NK-92 treated with Interleukin-12 subunit alpha and Interleukin-12 subunit beta, amount 100 ng/mL, for 24 hours (cell line): ENCODE data around the gene OR1S2.
"Not testable (repeated sequence)": the region's sequence is repeated elsewhere in the genome, so short reads cannot be mapped to it uniquely, and the experiment has no call there.

Experiments used
- DNase-seq: peaks from one replicate; lab custom pipeline; 2025; lab: John Stamatoyannopoulos, UW

OR1S2 gene, protein sequence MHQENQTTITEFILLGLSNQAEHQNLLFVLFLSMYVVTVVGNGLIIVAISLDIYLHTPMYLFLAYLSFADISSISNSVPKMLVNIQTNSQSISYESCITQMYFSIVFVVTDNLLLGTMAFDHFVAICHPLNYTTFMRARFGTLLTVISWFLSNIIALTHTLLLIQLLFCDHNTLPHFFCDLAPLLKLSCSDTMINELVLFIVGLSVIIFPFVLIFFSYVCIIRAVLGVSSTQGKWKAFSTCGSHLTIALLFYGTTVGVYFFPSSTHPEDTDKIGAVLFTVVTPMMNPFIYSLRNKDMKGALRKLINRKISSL

DNA sequence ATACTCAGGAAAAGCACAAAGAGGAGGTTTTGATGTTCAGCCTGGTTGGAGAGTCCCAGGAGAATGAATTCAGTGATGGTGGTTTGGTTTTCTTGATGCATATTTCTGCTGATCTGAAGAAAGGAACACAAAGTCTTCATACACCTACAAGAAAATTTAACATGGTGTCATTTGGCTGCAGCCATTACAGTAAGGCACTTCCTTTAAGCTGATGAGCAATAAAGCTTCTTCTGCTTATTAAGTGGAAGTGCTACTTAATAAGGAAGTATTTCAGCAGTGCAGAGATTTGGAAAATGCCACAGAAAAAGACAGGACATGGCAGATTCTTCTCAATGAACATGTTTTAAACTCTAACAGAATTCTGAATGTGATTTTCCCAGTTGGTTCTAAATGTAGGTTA, at the start of gene OR1S2:
OR1S2 (minus strand) TSS at position 101 of the 400 bp plus-strand sequence; CDS start at position 101, 0 bp downstream.
- no peak for DNase-seq

DNA sequence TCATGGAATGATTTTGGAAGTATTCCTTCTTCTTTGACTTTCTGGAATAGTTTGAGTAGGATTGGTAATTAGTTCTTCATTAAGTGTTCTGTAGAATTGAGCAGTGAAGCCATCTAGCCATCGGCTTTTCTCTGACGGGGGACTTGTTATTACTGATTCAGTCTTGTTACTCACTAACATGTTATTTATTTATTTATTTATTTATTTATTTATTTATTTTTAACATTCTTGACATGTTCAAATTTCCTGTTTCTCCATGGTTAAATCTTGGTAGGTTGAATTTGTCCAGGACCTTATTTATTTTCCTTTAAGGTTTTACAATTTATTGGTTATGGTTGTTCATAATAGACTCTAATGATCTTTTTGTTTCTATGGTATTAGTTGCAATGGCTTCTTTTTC, 40.0 kb upstream of the OR1S2 start:
- DNase-seq: no peak

DNA sequence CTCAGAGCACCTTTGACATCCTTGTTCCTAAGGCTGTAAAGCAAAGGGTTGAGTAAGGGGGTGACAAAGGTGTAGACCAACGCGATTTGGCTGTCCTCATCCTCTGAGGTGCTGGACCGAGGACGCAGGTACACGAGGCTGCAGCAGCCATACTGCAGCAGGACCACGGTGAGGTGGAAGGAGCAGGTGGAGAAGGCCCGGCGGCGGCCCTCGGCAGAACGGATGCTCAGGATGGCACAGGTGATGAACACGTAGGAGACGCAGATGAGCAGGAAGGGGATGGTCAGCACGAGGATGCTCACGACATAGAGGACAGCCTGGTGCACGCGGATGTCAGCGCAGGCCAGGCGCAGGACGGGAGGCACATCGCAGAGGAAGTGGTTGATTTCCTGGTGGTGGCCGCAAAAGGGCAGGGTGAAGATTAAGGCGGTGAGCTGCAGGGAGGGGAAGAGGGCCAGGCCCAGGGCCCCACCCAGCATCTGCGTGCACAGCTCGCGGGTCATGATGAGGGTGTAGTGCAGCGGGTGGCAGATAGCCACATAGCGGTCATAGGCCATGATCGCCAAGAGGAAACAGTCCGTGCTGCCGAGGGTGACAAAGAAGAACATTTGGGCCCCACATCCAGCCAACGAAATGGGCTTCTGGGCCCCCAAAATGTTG, 24.1 kb upstream of the OR1S2 start:
- no peak for DNase-seq

DNA sequence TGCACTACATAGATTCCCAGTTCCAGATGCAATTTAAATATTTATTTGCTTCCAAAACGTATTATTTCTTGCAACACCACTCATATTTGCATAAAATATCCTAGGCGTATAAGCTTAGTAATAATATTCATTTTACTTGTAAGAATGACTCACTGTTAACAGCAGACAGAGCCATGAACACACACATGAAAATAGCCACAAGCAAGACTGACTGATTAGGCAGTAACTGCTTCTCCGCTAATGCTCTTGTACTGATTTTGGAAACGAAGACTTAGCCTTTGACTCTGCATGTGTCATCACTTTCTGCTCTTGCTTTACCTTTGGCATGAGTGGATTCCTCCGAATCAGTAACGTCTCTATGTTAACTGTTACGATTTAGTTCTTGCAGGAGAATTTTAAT, 18.8 kb upstream of the OR1S2 start:
- DNase-seq: no peak

DNA sequence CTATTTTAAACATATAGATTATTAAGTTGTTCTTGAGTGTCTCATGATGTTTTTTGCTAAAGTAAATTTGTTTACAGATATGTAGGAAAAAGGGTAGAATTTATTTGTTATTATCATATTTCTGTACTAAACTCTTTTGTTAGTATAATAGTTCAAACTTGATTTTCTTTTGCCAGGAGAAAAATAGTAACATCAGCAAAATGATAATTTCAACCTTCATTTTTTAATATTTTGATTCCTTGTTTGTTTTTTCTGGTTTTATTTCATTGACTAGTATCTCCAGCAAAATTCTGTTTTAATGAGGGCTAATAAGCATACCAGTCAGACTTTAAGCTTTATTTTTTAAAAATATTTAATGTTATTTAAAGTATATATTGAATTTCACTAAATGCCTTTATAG, 12.5 kb upstream of the OR1S2 start:
- no peak for DNase-seq

DNA sequence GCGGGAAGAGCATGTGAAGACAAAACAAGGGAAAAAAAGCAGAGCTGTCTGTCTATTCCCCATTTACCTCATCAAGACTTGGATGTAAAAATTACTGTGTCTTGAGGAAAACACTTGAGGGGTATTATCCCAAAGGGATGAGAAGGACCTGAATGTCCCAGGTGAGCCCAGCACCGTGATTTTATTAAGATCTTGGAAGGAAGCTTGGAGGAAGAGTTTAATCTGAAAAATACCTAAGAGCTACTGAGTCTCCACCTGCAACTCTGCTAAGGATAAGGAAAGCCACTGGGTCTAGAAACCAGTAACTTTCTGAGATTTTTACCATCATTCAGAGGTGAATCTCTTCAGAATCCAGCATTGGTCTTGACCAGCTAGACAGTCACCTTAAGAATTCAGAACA, 8.5 kb upstream of the OR1S2 start, which contains the start of gene OR1S1:
OR1S1 (plus strand) TSS at position 301 of the 400 bp plus-strand sequence.
- not testable (repeated sequence) for DNase-seq

DNA sequence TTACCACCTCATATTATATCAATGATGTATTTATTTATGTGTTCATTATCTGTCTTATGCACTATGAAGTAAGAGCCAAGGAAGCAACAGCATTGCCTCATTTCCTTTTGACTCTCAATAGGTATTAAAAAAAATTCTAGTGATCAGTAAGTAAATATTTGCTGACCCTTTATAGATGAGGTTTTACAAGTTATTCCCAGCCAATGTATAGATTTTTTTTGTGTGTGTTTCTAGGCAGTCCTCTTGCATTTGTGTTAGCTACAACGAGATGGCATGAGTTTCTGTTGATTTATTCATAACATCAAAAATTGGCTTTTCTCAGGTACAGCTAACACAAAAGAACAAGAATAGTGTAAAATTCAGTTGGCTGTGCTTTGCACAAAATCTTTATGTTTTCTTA, 4.7 kb downstream of the OR1S2 start:
- no peak for DNase-seq

DNA sequence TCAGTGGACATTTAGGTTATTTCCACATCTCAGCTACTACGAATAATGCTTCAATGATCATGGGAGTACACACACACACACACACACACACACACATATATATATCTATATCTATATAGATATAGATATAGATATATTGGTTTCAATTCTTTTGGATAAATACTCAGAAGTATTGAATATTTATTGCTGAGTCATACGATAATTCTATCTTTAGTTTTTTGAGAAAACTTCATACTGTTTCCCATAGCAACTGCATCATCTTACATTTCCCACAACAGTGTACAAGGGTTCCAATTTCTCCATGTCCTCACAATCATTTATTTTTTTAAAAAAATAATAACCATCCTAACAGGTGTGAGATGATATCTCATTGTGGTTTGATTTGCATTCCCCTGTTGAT, 8.0 kb downstream of the OR1S2 start:
- DNase-seq: no peak

DNA sequence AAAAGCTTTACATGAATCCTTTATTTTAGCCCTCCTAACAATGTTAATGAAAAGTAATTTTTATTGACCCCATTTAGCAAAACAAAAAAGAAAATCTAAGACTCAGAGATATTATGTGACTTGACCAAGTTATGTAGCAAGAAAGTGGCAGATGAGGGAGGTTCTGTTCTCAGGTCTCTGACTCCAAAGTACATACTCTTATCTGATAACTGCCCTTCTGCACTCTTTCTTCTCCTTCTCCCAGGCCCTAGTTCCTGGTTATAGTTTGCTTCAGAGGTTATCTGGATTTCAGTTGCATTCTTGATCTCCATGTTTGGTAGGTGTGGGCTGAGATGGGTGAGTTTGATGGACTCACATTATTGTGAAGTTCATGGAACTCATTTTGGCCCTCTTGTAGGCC, 10.6 kb downstream of the OR1S2 start:
- no peak for DNase-seq

DNA sequence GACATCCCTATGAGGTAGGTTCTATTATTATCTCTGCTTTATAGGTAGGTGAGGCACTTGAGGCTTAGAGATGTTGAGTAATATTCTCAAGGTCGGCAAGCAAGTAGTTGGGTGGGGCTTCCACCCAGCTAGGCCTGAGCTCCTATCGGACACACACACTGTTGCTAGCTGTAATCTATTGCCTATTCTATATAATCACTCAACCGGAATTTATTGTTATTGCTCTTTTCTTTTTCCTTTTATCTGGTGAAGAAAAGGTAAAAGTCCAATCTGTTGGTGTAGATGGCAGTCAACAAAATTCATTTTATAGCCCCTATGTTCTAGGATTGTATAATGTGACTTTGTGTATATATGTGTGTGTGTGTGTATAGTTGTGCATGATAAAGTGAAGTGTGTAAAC, 11.7 kb downstream of the OR1S2 start:
- no peak for DNase-seq

DNA sequence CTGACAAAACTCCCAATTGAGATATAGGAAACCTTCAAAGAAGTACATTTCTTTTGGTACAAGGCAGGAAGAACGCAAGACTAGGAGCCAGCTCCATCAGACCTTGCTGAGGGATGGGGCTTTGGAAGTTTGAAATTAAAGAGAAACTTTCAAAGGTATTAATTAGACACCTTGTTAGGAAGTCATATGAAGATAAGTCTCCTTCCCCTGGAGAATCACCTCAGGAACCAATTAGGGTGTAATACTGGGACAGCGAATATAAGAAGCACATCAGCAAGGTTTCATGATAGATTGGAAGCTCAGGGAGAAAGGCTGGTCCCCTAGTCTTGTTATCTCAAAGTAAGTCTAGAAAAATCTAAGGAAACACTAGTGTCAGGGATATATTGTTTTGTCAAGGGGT, 15.2 kb downstream of the OR1S2 start, which contains the start of gene OR9Q2:
OR9Q2 (plus strand) TSS at position 301 of the 400 bp plus-strand sequence. CDS start 1,421 bp downstream, outside the sequence.
- DNase-seq: no peak

DNA sequence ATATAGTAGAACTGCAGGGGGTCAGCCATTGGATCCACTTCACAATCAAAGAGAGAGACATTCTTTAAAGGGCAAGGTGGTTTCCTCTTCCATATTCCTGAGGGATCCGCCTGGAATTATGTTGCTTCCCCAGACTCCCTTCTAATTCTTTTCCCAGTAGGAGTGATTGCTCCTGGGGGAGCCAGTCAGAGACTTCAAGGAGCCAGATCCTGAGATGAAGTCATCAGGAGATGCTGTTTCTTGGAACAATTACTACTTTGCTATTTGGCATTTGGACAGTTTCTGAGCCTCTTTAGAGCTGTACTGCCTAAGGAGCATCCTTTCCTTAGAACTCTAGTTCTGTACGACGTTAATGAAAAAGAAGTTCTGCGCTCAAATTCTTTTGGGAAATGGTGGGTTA, 17.0 kb downstream of the OR1S2 start:
- DNase-seq: no peak

DNA sequence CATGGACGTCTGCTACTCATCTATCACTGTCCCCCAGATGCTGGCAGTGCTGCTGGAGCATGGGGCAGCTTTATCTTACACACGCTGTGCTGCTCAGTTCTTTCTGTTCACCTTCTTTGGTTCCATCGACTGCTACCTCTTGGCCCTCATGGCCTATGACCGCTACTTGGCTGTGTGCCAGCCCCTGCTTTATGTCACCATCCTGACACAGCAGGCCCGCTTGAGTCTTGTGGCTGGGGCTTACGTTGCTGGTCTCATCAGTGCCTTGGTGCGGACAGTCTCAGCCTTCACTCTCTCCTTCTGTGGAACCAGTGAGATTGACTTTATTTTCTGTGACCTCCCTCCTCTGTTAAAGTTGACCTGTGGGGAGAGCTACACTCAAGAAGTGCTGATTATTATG, 24.3 kb downstream of the OR1S2 start:
- no peak for DNase-seq

DNA sequence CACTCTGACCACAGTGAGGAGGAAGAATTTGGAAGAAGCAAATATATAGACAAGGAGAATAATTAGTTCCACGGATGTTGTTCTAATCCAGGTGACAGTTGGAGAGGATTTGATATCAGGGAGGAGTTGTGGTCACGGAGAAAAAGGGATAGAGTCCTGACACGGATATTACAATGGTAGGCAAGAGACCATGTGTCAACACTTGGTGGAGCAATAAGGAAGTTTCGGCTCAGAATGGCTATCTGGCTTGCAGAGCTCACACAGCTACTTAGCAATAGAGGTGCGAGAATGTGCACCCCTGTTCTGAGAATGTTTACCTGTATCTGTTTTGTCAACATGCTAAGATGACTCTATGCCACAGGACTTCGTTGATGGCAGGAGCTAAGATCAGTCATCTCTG, 25.5 kb downstream of the OR1S2 start:
- no peak for DNase-seq

DNA sequence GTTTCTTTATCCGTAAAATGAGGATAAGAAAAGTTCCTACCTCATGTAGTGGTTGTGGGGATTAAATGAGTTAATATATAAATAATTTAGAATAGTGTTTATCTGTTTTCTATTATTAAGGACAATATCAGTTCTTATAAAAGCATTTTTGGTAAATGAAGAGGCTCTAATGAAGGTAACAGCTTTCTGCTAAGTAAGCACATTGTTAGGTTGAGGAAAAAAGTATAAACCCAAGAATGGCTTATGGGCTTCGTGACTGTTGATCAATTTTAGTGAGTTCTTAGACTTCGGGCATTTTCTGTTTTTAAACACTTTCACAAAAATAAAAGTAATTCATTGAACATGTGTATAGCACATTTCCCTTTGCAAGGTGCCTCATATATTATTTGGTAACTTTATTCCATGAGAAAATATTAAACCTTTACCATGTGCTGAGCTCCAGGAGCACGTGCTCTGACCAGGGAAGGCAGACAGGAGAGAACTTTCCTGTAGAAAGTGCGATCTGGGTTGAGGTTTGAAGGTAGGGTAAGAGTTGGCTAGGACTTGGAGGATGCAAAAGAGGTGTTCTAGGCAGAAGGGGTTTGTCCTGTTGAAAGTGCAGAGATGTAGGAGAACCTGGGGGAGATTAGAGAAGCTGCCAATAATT, 26.4 kb downstream of the OR1S2 start:
- DNase-seq: no peak

DNA sequence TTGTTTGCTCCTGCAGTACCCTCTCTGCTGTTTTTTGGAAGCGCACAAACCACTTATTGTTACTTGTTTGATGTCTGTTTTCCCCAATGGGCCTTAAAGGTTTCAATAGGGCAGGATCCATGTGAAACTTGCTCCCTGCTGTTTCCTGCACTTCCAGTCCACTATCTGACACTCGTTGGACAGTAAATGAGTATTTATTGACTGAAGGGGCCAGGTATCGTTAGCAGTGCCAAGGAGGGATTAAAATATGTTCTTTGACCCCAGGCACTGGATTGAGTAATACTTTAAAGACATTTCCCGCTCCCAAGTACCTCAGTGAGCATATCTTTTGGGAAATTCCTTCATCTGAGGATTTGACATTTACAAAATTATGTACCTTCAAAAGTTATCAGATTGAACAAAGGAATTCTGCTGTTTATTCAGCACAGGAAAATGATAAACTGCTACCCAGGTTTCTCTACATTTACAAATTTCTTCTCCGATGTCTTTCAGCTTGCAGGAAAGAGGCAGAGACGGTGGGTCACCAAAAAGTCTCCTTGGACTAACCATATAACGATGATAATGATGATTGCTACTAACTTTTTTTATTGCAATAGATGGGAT, 38.3 kb downstream of the OR1S2 start:
- DNase-seq: no peak

DNA sequence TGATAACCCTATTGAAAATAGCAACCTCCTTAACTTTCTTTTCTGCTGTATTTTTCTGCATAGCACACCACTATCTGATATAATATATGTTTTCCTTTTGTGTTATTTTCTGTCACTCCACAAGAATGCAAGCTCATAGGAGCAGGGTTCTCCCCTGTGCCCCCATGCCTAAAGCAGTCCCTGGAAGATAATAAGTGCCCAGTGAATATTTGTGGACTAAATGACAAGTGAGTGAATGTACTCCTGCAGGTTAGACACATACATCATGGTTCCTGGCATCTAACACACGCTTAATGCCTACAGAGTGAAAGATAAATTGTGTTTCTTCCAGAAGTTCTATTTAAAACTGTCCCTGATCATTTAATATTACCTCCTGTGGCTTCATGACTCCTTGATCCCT, 39.0 kb downstream of the OR1S2 start:
- no peak for DNase-seq

DNA sequence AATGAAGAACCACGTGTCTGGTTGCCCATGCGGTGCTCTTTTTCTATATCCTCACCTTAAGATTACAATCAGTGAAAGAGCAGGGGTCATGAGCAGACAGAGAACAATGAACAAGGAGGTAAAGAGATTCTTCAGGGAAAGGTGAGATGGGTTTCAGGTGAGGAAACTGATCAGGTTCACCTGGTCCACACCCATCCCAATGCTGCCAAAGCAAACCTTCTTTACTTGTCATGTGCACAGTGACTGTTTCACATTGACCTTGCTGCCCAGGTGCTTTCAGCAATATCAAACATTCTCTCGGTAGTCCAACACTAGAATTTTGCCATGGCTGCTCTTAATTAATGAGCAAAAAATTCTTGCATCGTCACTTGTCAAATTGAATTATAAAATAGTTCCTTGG, 39.6 kb downstream of the OR1S2 start:
- no peak for DNase-seq
